Measurements from ENCODE around the gene AGPAT3.
A peak's percentile ranks its signal among the peaks of the same experiment; 100 is the strongest.

Gene AGPAT3

GRCh38 chr21:43865540-43866259, 677 bp downstream of the AGPAT3 start:
- peak; percentile 33 to 52 (median 43) for DNase-seq

GRCh38 chr21:43866260-43866629, 1.2 kb downstream of the AGPAT3 start:
- DNase-seq: peak in 3 of 5 donors; percentile 25 to 56 (median 29)

- peak; percentile 36 to 58 (median 57) for DNase-seq
Measured at GRCh38 chr21:43866659-43867331, 1.8 kb downstream of the AGPAT3 start.

GRCh38 chr21:43867332-43867703, 2.3 kb downstream of the AGPAT3 start:
- DNase-seq: no peak

GRCh38 chr21:43867948-43868347, 2.9 kb downstream of the AGPAT3 start:
- DNase-seq: no peak

- no peak for DNase-seq
Measured at GRCh38 chr21:43868461-43868860, 3.4 kb downstream of the AGPAT3 start.

GRCh38 chr21:43869486-43870325, 4.7 kb downstream of the AGPAT3 start:
- DNase-seq: no peak

- no peak for DNase-seq
Measured at GRCh38 chr21:43871487-43871886, 6.5 kb downstream of the AGPAT3 start.

- DNase-seq: no peak
Measured at GRCh38 chr21:43872531-43873197, 7.6 kb downstream of the AGPAT3 start.

- DNase-seq: no peak
Measured at GRCh38 chr21:43873673-43874072, 8.7 kb downstream of the AGPAT3 start.

- no peak for DNase-seq
Measured at GRCh38 chr21:43874085-43874805, 9.2 kb downstream of the AGPAT3 start.

- no peak for DNase-seq
Measured at GRCh38 chr21:43876605-43877004, 11.6 kb downstream of the AGPAT3 start.

- no peak for DNase-seq
Measured at GRCh38 chr21:43877936-43878575, 13.0 kb downstream of the AGPAT3 start.

GRCh38 chr21:43879348-43880110, 14.5 kb downstream of the AGPAT3 start:
- no peak for DNase-seq

- no peak for DNase-seq
Measured at GRCh38 chr21:43880111-43880985, 15.3 kb downstream of the AGPAT3 start.

GRCh38 chr21:43881283-43881682, 16.3 kb downstream of the AGPAT3 start:
- DNase-seq: no peak

- DNase-seq: no peak
Measured at GRCh38 chr21:43881935-43882334, 16.9 kb downstream of the AGPAT3 start.

GRCh38 chr21:43882952-43883545, 18.0 kb downstream of the AGPAT3 start:
- DNase-seq: no peak
